NB4 (cell line): ENCODE measurements around the gene WDFY4.

Experiments used
- DNase-seq: peaks from one replicate; pipeline ENCODE4 v3.0.0; 2010; ENCODE audit warnings: low read depth
- H3K4me3 ChIP-seq: one replicate; pipeline ENCODE4 v1.5.1; 2011; ENCODE audit warnings: mild to moderate bottlenecking, low read depth, low read length, moderate library complexity
- CTCF ChIP-seq: IDR thresholded peaks from one replicate; pipeline ENCODE4 v1.5.1; 2012; ENCODE audit warnings: low read depth, low read length
- MAX ChIP-seq: IDR thresholded peaks from 2 replicates; pipeline ENCODE4 v1.6.1; 2011; ENCODE audit warnings: low read depth, low read length
- MYC ChIP-seq: IDR thresholded peaks from 2 replicates; pipeline ENCODE4 v1.6.1; 2011; ENCODE audit warnings: low read depth, low read length
- POLR2A ChIP-seq: IDR thresholded peaks from 2 replicates; pipeline ENCODE4 v1.6.1; 2011; ENCODE audit warnings: mild to moderate bottlenecking; ENCODE audit not compliant: insufficient read length; ENCODE audit errors: extremely low read depth

WDFY4 gene

GRCh38 chr10:48695636-48696534 is 11.2 kb downstream of the WDFY4 start:
- DNase-seq = no peak
- H3K4me3 ChIP-seq = no peak overlapping the region
- TF ChIP-seq MYC = no peak
- no peak for TF ChIP-seq POLR2A
- no peak for TF ChIP-seq CTCF
- no peak for TF ChIP-seq MAX

GRCh38 chr10:48696535-48696873 is 11.8 kb downstream of the WDFY4 start:
- TF ChIP-seq MYC (no peak), MAX (no peak), POLR2A (no peak), CTCF (no peak)
- no peak overlapping the region for H3K4me3 ChIP-seq
- no peak for DNase-seq

GRCh38 chr10:48697091-48697490 is 12.4 kb downstream of the WDFY4 start:
- no peak for DNase-seq
- TF ChIP-seq CTCF (no peak), POLR2A (no peak), MAX (no peak), MYC (no peak)
- H3K4me3 ChIP-seq = no peak overlapping the region

- TF ChIP-seq MAX = no peak
- no peak for TF ChIP-seq MYC
- TF ChIP-seq CTCF = no peak
- no peak for TF ChIP-seq POLR2A
- H3K4me3 ChIP-seq = no peak overlapping the region
- DNase-seq = no peak
These were observed 13.4 kb downstream of the WDFY4 start for GRCh38 chr10:48697821-48698764.

- no peak overlapping the region for H3K4me3 ChIP-seq
- DNase-seq = no peak
- TF ChIP-seq POLR2A = no peak
- no peak for TF ChIP-seq MAX
- TF ChIP-seq MYC = no peak
- no peak for TF ChIP-seq CTCF
These were observed 14.4 kb downstream of the WDFY4 start for GRCh38 chr10:48699011-48699627.
